Peyer's patch (tissue), 4 donors: ENCODE data around the gene CNDP2.

Experiments used
- POLR2A ChIP-seq, 2 donors: fragments of 450-650 bp; IDR thresholded peaks; one replicate each; pipeline ENCODE4 v1.5.1; 2017; ENCODE audit warnings: antibody characterized with exemption in 2 of 2, mild to moderate bottlenecking in 2 of 2, moderate library complexity in 2 of 2
- TF ChIP-seq, protein P1 (sequence below), 6 experiments: fragments of 450-650 bp in 4 of 6; fragments of 200-600 bp in 2 of 6; sonication (generic) in 1 of 6; IDR thresholded peaks; one replicate each; pipeline ENCODE4 v1.5.1; 2017 to 2019; ENCODE audit warnings: antibody characterized with exemption in 6 of 6, mild to moderate bottlenecking in 3 of 6, moderate library complexity in 1 of 6

- TF ChIP-seq, protein P1, sequence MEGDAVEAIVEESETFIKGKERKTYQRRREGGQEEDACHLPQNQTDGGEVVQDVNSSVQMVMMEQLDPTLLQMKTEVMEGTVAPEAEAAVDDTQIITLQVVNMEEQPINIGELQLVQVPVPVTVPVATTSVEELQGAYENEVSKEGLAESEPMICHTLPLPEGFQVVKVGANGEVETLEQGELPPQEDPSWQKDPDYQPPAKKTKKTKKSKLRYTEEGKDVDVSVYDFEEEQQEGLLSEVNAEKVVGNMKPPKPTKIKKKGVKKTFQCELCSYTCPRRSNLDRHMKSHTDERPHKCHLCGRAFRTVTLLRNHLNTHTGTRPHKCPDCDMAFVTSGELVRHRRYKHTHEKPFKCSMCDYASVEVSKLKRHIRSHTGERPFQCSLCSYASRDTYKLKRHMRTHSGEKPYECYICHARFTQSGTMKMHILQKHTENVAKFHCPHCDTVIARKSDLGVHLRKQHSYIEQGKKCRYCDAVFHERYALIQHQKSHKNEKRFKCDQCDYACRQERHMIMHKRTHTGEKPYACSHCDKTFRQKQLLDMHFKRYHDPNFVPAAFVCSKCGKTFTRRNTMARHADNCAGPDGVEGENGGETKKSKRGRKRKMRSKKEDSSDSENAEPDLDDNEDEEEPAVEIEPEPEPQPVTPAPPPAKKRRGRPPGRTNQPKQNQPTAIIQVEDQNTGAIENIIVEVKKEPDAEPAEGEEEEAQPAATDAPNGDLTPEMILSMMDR (IDR thresholded peaks at IDR 0.05), result no peak
- no peak for TF ChIP-seq POLR2A (IDR thresholded peaks at IDR 0.05)
Observed at GRCh38 chr18:74544898-74545297, 48.7 kb downstream of the CNDP2 start.
